Muscle layer of colon (tissue), 2 donors: ENCODE results near the gene MKNK1.

Experiments used
- H3K27ac ChIP-seq: one replicate; pipeline ENCODE4 v1.7.0; 2013; ENCODE audit warnings: low read depth, mild to moderate bottlenecking, low read length, moderate library complexity
- H3K27me3 ChIP-seq, 2 donors: one replicate each; pipeline ENCODE4 v1.7.0; 2013; ENCODE audit warnings: low read length in 2 of 2, mild to moderate bottlenecking in 2 of 2; ENCODE audit not compliant: insufficient read depth in 2 of 2, control insufficient read depth in 1 of 2
- H3K36me3 ChIP-seq: one replicate; pipeline ENCODE4 v1.7.0; 2013; ENCODE audit warnings: mild to moderate bottlenecking, low read length; ENCODE audit not compliant: insufficient read depth
- H3K4me1 ChIP-seq: one replicate; pipeline ENCODE4 v1.7.0; 2013; ENCODE audit warnings: mild to moderate bottlenecking, low read length; ENCODE audit not compliant: insufficient read depth
- H3K4me3 ChIP-seq, 2 donors: one replicate each; pipeline ENCODE4 v1.7.0; 2013; ENCODE audit warnings: low read length in 2 of 2, low read depth in 1 of 2, mild to moderate bottlenecking in 1 of 2, moderate library complexity in 1 of 2
- H3K9ac ChIP-seq: one replicate; pipeline ENCODE4 v1.7.0; 2013; ENCODE audit warnings: low read length
- H3K9me3 ChIP-seq: one replicate; pipeline ENCODE4 v1.7.0; 2013; ENCODE audit warnings: mild to moderate bottlenecking, low read length
- donor health status: abdominal sarcoma.
- donor health status: Adenocarcinoma of cecum.

The MKNK1 gene

GRCh38 chr1:46523496-46524353 lies 80.3 kb downstream of the MKNK1 start:
- Histone ChIP-seq H3K27me3 (peaks cover 0 to 16% of the 10 kb centered on the region in 2 donors), H3K36me3 (no peaks in the 10 kb centered on the region), H3K4me3 (no peak overlapping the region), H3K9me3 (no peaks in the 10 kb centered on the region), H3K9ac (no peak overlapping the region), H3K4me1 (no peaks in the 10 kb centered on the region), H3K27ac (no peak overlapping the region)

DNA sequence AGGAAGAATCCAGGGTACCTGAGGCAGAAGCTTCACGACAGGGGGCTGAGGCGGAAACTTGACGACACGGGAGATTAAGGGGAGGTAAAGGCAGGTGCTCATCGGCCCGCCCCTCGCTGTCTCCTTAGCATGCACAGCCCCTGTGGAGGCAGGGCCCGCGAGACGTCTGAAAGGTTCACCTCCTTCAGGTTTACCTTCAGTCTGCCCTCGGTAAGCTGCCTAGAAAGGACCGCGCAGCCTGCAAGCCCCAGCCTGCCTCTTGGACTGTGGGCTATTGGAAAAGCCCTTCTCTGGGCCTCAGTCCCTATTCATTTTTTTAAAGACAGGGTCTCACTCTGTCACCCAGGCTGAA lies 81.1 kb downstream of the MKNK1 start:
- H3K4me3 ChIP-seq: no peak overlapping the region
- no peaks in the 10 kb centered on the region for H3K36me3 ChIP-seq
- no peak overlapping the region for H3K9ac ChIP-seq
- no peak overlapping the region for H3K27ac ChIP-seq
- no peaks in the 10 kb centered on the region for H3K9me3 ChIP-seq
- no peaks in the 10 kb centered on the region for H3K4me1 ChIP-seq
- peaks cover 0 to 16% of the 10 kb centered on the region in 2 donors for H3K27me3 ChIP-seq

- Histone ChIP-seq H3K27me3 (peaks cover 0 to 14% of the 10 kb centered on the region in 2 donors), H3K27ac (no peak overlapping the region), H3K9ac (no peak overlapping the region), H3K36me3 (no peaks in the 10 kb centered on the region), H3K4me1 (no peaks in the 10 kb centered on the region), H3K9me3 (no peaks in the 10 kb centered on the region), H3K4me3 (no peak overlapping the region)
These were observed 81.7 kb downstream of the MKNK1 start for GRCh38 chr1:46522184-46522968.

- no peaks in the 10 kb centered on the region for H3K4me1 ChIP-seq
- peaks cover 0 to 13% of the 10 kb centered on the region in 2 donors for H3K27me3 ChIP-seq
- H3K36me3 ChIP-seq: no peaks in the 10 kb centered on the region
- no peak overlapping the region for H3K27ac ChIP-seq
- H3K4me3 ChIP-seq: no peak overlapping the region
- H3K9ac ChIP-seq: no peak overlapping the region
- H3K9me3 ChIP-seq: no peaks in the 10 kb centered on the region
These were observed 82.7 kb downstream of the MKNK1 start for GRCh38 chr1:46521414-46521813.

DNA sequence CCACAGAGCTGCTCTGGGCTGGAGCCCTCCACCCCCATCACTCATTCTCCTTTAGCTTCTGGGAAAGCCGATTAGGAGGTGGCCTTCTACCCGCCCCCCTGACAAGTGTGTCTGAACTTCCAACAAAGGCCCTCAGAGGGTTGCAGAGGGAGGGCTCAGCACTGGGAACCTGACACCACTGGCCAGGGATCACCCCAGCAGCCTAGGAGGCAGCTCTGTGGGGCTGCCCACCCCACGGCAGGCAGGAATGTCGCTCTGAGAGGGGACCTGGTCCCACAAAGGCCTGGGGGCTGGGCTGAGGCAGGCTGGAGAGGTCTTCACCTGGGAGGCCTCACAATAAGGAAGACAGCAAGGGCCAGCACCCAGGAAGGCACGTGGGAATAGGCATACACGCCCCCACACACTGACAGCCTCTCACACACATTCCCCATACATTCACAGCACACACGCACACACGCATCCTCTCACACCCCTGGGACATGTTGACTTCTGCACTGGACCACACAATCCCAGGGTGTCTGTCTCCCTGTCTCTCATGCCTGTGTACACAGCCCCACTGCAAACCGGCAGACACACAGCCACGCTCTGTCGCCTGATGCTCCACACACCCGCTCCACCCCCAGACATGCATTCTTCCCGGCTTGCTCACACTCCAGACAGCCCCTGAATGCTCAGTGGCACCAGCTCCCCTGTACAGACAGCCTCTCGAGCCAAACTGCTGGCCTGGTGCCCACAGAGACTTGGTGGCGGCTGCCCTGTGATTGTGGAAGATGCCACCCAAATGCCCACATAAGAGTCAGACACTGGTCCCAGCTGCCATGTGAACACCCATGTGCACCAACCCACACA lies 83.8 kb downstream of the MKNK1 start:
- Histone ChIP-seq H3K27me3 (peaks cover 0 to 4% of the 10 kb centered on the region in 2 donors), H3K9me3 (no peaks in the 10 kb centered on the region), H3K27ac (no peak overlapping the region), H3K36me3 (no peaks in the 10 kb centered on the region), H3K9ac (no peak overlapping the region), H3K4me3 (no peak overlapping the region), H3K4me1 (no peaks in the 10 kb centered on the region)

DNA sequence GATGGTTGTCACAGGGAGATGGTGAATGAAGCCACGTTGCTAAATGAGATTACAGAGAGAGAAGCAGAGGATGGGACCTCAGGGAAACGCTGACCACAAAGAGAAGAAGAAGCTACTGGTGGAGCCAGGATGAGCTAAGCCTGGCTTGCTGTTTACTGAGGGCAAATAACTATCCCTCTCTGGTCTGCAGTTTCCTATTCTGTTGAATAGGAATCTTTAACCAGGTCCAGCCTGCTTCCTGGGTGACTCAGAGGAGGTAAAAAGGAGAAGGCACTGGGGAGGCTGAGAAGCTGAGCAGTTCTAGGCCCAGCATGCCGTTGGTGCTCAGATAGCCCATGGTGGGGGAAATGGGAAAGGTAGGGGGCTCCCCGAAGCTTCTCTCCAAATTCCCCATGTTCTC lies 84.9 kb downstream of the MKNK1 start:
- H3K9me3 ChIP-seq: no peaks in the 10 kb centered on the region
- H3K27ac ChIP-seq: no peak overlapping the region
- H3K9ac ChIP-seq: no peak overlapping the region
- H3K36me3 ChIP-seq: no peaks in the 10 kb centered on the region
- H3K27me3 ChIP-seq: peaks cover 0 to 4% of the 10 kb centered on the region in 2 donors
- H3K4me1 ChIP-seq: no peaks in the 10 kb centered on the region
- H3K4me3 ChIP-seq: no peak overlapping the region

- no peaks in the 10 kb centered on the region for H3K36me3 ChIP-seq
- H3K9me3 ChIP-seq: no peaks in the 10 kb centered on the region
- H3K4me1 ChIP-seq: no peaks in the 10 kb centered on the region
- no peak overlapping the region for H3K9ac ChIP-seq
- no peak overlapping the region for H3K4me3 ChIP-seq
- H3K27me3 ChIP-seq: peaks cover 0 to 4% of the 10 kb centered on the region in 2 donors
- no peak overlapping the region for H3K27ac ChIP-seq
These were observed 86.1 kb downstream of the MKNK1 start for GRCh38 chr1:46517932-46518498.

GRCh38 chr1:46517010-46517600 lies 87.0 kb downstream of the MKNK1 start:
- Histone ChIP-seq H3K9ac (no peak overlapping the region), H3K27me3 (peaks cover 0 to 4% of the 10 kb centered on the region in 2 donors), H3K9me3 (no peaks in the 10 kb centered on the region), H3K27ac (no peak overlapping the region), H3K36me3 (no peaks in the 10 kb centered on the region), H3K4me1 (no peaks in the 10 kb centered on the region), H3K4me3 (no peak overlapping the region)

- H3K4me3 ChIP-seq: no peak overlapping the region
These were observed 87.7 kb downstream of the MKNK1 start for GRCh38 chr1:46516200-46516950.

DNA sequence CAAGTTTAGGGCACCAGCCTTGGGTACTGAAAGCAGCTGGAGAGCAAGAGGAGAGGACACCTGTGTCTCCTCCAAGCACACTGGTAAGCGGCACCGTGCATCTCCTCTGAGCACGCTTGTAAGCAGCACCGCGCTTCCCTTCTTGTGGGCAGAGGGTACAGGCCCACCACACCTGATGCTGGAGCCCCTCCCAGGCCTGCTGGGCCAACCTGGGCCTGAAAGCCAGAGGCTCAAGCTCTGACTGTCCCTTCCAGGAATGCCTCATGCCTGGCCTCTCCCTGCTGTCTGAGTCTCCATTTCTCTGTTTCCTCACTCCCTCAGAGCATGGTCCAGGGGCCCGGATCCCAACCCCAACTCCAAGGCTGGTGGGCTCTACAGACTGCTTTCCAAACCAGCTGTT lies 88.5 kb downstream of the MKNK1 start:
- Histone ChIP-seq H3K4me1 (no peaks in the 10 kb centered on the region), H3K9ac (no peak overlapping the region), H3K36me3 (no peaks in the 10 kb centered on the region), H3K4me3 (no peak overlapping the region), H3K9me3 (no peaks in the 10 kb centered on the region), H3K27ac (no peak overlapping the region), H3K27me3 (peaks cover 0 to 4% of the 10 kb centered on the region in 2 donors)

More at GRCh38 chr1:46516200-46516950, 87.7 kb downstream of the MKNK1 start:
- H3K9ac ChIP-seq: no peak overlapping the region
- no peaks in the 10 kb centered on the region for H3K4me1 ChIP-seq
- no peaks in the 10 kb centered on the region for H3K36me3 ChIP-seq
- H3K27ac ChIP-seq: no peak overlapping the region
- no peaks in the 10 kb centered on the region for H3K9me3 ChIP-seq
- H3K27me3 ChIP-seq: peaks cover 0 to 4% of the 10 kb centered on the region in 2 donors
